Measurements from ENCODE around the gene GALNS.

Gene GALNS

DNA sequence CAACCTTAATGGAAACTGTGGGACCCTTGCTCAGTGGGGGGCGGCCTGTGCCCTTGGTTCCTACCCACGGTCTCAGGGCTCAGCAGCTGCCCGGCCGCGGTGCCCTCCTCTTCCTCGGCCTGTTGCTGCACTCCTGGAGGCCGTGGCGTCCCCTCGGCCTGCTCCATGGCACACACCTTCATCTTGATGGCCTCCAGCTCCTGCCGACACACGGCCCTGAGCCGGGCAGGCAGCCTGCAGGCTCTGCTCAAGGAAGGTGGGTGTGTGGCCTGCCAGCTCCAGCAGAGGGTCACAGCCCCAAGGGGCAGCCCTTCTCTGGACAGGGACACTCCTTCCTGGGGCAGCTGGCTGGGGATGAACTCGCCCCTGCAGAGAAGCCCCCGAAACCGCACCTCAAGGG lies 9.0 kb upstream of the GALNS start:
- no peak overlapping the region for H3K4me2 ChIP-seq (ENCODE audit: low read depth, low read length, poor library complexity, severe bottlenecking)
- H3K27me3 ChIP-seq (ENCODE audit: insufficient read depth, low read length, poor library complexity, severe bottlenecking), result no peaks in the 10 kb centered on the region

DNA sequence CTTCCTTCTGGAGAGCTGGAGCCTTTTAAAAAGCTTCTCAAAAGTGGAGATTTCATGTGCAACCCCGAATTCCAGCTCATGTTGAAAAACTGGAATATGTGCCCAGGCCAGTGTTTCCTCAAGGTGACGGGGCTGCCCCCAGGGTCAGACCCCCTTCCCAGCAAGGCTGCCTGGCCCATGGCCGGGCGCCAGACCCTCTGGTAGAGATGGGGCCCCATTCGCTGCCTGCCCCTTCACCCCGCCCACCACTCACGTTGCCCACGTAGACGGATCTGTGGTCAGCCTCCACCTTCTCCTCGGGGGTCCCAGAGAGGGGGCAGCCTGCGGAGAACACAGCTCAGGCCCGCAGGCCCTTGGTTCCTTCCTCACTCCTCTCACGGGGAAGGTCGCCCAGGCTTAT lies 8.6 kb upstream of the GALNS start:
- no peak overlapping the region for H3K4me2 ChIP-seq (ENCODE audit: low read depth, low read length, poor library complexity, severe bottlenecking)
- no peak overlapping the region for H3K9ac ChIP-seq (ENCODE audit: low read depth, low read length, poor library complexity, severe bottlenecking)
- H2AFZ ChIP-seq (ENCODE audit: low read length), result no peak overlapping the region

More for the DNA sequence above, 9.0 kb upstream of the GALNS start:
- Histone ChIP-seq H4K20me1 (ENCODE audit: insufficient read depth, low read length, poor library complexity, severe bottlenecking) (no peaks in the 10 kb centered on the region), H3K4me3 (ENCODE audit: low read length, poor library complexity, severe bottlenecking) (no peak overlapping the region), H3K36me3 (ENCODE audit: insufficient read depth, low read length) (no peaks in the 10 kb centered on the region), H3F3A (ENCODE audit: low read depth) (no peaks in the 10 kb centered on the region), H3K9ac (ENCODE audit: low read depth, low read length, poor library complexity, severe bottlenecking) (no peak overlapping the region), H3K9me2 (replicated peaks; ENCODE audit: low read depth, low read length) (no peaks in the 10 kb centered on the region), H3K79me2 (ENCODE audit: insufficient read depth, low read length) (no peaks in the 10 kb centered on the region), H3K9me3 (ENCODE audit: insufficient read depth, low read depth, low read length) (no peaks in the 10 kb centered on the region), H3K4me1 (ENCODE audit: insufficient read depth, low read length, poor library complexity, severe bottlenecking) (no peaks in the 10 kb centered on the region), H2AFZ (ENCODE audit: low read length) (no peak overlapping the region)
- no peak for TF ChIP-seq EZH2phosphoT487 (IDR thresholded peaks at IDR 0.05; ENCODE audit: borderline replicate concordance)
- TF ChIP-seq, protein P1, sequence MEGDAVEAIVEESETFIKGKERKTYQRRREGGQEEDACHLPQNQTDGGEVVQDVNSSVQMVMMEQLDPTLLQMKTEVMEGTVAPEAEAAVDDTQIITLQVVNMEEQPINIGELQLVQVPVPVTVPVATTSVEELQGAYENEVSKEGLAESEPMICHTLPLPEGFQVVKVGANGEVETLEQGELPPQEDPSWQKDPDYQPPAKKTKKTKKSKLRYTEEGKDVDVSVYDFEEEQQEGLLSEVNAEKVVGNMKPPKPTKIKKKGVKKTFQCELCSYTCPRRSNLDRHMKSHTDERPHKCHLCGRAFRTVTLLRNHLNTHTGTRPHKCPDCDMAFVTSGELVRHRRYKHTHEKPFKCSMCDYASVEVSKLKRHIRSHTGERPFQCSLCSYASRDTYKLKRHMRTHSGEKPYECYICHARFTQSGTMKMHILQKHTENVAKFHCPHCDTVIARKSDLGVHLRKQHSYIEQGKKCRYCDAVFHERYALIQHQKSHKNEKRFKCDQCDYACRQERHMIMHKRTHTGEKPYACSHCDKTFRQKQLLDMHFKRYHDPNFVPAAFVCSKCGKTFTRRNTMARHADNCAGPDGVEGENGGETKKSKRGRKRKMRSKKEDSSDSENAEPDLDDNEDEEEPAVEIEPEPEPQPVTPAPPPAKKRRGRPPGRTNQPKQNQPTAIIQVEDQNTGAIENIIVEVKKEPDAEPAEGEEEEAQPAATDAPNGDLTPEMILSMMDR (conservative IDR thresholded peaks at IDR 0.05; ENCODE audit: low read length), result no peak

DNA sequence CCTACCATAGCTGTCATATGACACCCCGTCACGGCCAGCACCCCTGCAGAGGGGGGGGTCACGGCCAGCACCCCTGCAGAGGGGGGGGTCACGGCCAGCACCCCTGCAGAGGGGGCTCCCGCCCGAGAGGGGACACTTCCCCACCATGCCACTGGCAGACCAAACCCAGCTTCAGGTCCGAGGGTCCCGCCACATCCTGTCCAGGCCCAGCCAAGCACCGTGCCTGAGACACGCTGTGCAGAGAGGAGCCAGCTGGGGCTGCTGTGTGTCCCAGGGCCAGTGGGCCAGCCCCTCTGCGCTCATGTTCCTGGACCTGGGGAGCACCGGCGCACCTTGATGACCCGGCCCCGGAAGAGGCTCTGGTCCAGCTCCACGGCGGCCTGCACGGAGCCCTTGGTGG lies 7.8 kb upstream of the GALNS start:
- H3K4me3 ChIP-seq (ENCODE audit: low read length, poor library complexity, severe bottlenecking), result no peak overlapping the region
- no peak overlapping the region for H2AFZ ChIP-seq (ENCODE audit: low read length)
- no peaks in the 10 kb centered on the region for H3K4me1 ChIP-seq (ENCODE audit: insufficient read depth, low read length, poor library complexity, severe bottlenecking)
- no peak for TF ChIP-seq EZH2phosphoT487 (IDR thresholded peaks at IDR 0.05; ENCODE audit: borderline replicate concordance)
- TF ChIP-seq, protein P1 (conservative IDR thresholded peaks at IDR 0.05; ENCODE audit: low read length), result no peak
- no peaks in the 10 kb centered on the region for H3F3A ChIP-seq (ENCODE audit: low read depth)
- H3K9me2 ChIP-seq (replicated peaks; ENCODE audit: low read depth, low read length), result no peaks in the 10 kb centered on the region
- H3K4me2 ChIP-seq (ENCODE audit: low read depth, low read length, poor library complexity, severe bottlenecking), result no peak overlapping the region
- H3K9ac ChIP-seq (ENCODE audit: low read depth, low read length, poor library complexity, severe bottlenecking), result no peak overlapping the region
- no peaks in the 10 kb centered on the region for H3K27me3 ChIP-seq (ENCODE audit: insufficient read depth, low read length, poor library complexity, severe bottlenecking)
- H3K79me2 ChIP-seq (ENCODE audit: insufficient read depth, low read length), result no peaks in the 10 kb centered on the region
- H3K9me3 ChIP-seq (ENCODE audit: insufficient read depth, low read depth, low read length), result no peaks in the 10 kb centered on the region
- H3K36me3 ChIP-seq (ENCODE audit: insufficient read depth, low read length), result no peaks in the 10 kb centered on the region
- no peaks in the 10 kb centered on the region for H4K20me1 ChIP-seq (ENCODE audit: insufficient read depth, low read length, poor library complexity, severe bottlenecking)

More for the DNA sequence above, 8.6 kb upstream of the GALNS start:
- no peaks in the 10 kb centered on the region for H3K9me2 ChIP-seq (replicated peaks; ENCODE audit: low read depth, low read length)
- no peaks in the 10 kb centered on the region for H3K9me3 ChIP-seq (ENCODE audit: insufficient read depth, low read depth, low read length)
- H3F3A ChIP-seq (ENCODE audit: low read depth), result no peaks in the 10 kb centered on the region
- H3K27me3 ChIP-seq (ENCODE audit: insufficient read depth, low read length, poor library complexity, severe bottlenecking), result no peaks in the 10 kb centered on the region
- H3K79me2 ChIP-seq (ENCODE audit: insufficient read depth, low read length), result no peaks in the 10 kb centered on the region
- no peaks in the 10 kb centered on the region for H4K20me1 ChIP-seq (ENCODE audit: insufficient read depth, low read length, poor library complexity, severe bottlenecking)
- H3K36me3 ChIP-seq (ENCODE audit: insufficient read depth, low read length), result no peaks in the 10 kb centered on the region
- no peak for TF ChIP-seq EZH2phosphoT487 (IDR thresholded peaks at IDR 0.05; ENCODE audit: borderline replicate concordance)
- TF ChIP-seq, protein P1 (conservative IDR thresholded peaks at IDR 0.05; ENCODE audit: low read length), result no peak
- H3K4me3 ChIP-seq (ENCODE audit: low read length, poor library complexity, severe bottlenecking), result no peak overlapping the region
- H3K4me1 ChIP-seq (ENCODE audit: insufficient read depth, low read length, poor library complexity, severe bottlenecking), result no peaks in the 10 kb centered on the region

All from Loucy (cell line).